ENCODE data around the gene S1PR2.
"Not testable (repeated sequence)": the region's sequence is repeated elsewhere in the genome, so short reads cannot be mapped to it uniquely, and the experiment has no call there.

The S1PR2 gene

DNA sequence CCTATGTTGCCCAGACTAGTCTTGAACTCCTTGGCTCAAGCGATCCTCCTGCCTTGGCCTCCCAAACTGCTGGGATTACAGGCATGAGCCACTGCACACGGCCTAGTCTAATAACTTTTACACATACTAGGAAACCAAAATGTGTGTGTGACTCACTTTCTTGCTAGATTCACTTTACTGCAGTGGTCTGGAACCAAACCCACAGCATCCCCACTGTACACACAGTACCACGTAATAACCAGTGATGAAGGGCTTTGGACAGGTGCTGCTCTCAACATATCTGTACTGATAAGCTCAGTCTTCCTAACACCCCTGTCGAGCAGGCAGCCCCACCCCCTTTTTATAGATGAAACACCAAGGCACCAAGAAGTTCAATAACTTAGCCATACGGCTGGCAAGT is 41.5 kb downstream of the S1PR2 start:
- DNase-seq = no peak

DNA sequence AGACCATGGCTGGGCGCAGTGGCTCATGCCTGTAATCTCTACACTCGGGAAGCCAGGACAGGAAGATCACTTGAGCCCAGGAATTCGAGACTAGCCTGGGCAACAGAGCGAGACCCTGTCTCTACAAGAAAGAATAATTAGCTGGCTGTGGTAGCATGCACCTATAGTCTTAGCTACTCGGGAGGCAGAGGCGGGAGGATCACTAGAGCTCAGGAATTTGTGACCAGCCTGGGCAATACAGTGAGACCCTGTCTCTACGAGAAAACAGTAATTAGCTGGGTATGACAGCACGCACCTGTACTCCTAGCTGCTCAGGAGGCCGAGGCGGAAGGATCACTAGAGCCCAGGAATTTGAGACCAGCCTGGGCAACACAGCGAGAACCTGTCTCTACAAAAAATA is 43.8 kb downstream of the S1PR2 start:
- DNase-seq = no peak

DNA sequence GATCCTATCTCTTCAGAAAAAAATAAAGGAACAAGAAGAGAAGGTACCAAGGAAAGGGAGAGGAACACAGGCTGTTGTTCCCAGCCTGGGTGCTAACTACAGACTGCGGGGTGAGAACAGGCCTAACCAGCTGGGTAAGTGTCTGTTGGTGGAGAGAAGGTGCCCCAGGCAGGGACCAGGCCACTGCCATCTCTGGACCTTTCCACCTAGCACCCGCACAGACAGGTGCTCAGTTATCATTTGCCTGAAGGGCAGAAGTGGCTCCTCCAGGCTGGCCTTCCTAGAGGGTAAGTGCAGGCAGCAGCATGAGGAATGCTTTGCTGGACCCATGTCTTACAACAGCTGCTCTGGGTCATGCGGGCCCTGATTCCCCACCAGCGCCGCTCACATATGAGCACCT is 46.5 kb downstream of the S1PR2 start:
- no peak for DNase-seq

DNA sequence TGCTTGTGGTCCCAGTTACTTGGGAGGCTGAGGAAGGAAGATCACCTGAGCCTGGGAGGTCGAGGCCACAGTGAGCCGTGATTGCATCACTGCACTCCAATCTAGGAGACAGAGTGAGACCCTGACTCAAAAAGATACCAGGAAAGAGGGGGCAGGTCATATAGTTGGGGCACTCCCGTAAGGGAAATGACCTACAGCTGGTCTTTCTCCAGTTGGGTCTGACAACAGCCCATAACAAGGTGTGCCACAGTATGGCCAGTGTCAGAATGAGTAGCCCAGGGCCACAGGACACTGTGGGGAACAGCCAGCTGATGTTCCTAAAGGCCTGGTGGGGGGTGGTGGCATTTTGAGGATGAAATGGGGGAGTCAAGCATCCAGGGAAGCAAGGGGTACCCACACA is 47.2 kb downstream of the S1PR2 start:
- no peak for DNase-seq

DNA sequence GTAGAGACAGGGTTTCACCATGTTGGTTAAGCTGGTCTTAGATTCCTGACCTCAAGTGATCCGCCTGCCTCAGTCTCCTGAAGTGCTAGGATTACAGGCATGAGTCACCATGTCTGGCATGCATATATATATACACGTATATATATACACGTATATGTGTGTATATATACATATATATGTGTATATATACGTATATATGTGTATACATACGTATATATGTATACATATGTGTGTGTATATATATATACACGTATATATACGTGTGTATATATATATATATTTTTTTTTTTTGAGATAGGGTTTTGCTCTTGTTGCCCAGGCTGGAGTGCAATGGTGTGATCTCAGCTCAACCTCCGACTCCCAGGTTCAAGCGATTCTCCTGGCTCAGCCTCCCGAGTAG is 48.3 kb downstream of the S1PR2 start:
- no peak for DNase-seq

DNA sequence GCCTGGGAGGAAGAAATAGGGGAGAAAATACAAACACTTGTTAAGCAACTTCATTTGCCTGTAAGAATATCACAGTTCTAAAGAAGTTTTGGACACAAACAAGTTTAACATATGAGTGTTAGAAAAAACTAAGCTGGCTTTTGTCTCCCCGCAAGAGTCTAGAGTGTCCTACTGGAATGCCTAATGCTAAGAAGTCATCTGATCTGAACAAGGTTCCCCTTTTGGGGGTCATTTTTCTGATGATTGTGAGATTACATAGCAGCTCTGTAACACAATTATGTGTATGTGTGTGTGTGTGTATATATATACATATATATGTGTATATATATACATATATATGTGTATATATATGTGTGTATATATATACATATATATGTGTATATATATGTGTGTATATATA is 49.1 kb downstream of the S1PR2 start:
- DNase-seq = no peak

DNA sequence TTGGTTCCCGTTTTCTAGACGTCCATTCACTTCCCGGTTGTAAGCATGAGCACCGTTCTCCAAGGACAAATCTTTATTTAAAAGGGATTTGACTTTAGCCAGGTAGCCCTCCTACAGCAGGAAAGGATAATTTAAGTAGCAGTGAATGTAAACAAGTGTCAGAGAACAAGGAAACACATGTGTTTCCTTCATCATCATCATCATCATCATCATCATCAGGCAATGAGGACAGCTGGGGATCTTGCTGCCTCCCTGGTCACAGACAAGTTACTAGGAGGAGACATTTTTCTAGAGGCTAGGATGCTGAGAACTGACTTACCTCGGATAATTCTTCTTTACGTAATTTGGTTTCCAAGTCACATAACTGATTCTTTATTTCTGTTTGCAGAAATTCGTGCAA is 50.7 kb downstream of the S1PR2 start:
- no peak for DNase-seq

DNA sequence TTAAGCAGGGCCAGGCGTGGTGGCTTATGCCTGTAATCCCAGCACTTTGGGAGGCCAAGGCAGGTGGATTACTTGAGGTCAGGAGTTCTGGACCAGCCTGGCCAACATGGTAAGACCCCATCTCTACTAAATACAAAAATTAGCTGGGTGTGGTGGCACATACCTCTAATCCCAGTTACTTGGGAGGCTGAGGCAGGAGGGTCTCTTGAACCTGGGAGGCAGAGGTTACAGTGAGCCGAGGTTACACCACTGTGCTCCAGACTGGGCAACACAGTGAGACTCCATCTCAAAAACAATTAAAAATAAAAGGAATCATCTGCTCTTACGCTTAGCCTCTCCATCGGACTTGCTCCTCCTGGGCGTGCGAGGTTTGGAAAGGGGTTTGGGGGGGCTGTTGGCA is 51.1 kb downstream of the S1PR2 start:
- DNase-seq = not testable (repeated sequence)

DNA sequence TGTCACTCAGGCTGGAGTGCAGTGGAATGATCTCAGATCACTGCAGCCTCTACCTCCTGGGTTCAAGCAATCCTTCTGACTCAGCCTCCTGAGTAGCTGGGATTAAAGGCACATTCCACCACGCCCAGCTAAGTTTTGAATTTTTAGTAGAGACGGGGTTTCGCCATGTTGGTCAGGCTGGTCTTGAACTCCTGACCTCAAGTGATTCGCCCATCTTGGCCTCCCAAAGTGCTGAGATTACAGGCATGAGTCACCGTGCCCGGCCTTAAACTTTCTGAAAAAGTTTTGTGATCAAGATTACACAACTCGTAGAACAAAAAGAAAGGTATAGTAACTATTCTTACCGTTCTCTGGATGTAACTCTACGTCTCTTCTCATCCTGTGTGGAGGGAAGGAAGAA is 57.6 kb downstream of the S1PR2 start:
- DNase-seq = no peak
